Stimulated activated CD8-positive, alpha-beta memory T cell treated with anti-CD3 and anti-CD28 coated beads, Interleukin-12 subunit alpha, Interleukin-12 subunit beta, amount 100 ng/mL, for 4 hours (primary cell): ENCODE measurements around the gene SLC43A3.

Experiments used
- DNase-seq: peaks from one replicate; pipeline ENCODE4 v3.0.0-alpha.2; 2020; ENCODE audit warnings: low read depth

Gene SLC43A3

DNA sequence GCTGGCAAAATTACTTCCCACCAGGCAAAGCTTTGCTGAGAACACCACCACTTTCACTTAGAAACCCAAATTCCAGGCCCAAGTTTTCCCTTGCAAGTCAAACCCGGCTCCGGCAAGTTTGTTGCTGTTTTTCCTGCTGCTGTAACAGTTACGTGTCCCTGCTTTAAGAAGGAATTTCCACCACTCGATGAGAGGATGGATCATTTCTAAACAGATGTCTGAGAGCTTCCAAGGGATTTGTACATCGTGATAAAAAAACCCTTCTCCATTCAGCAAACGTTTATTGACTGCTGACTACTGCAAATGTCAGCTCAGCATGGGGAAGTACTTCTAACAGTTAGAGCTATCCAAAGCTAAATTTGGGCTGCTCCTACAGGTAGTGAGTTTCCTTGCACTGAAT, 69.1 kb downstream of the SLC43A3 start:
- DNase-seq, result no peak

DNA sequence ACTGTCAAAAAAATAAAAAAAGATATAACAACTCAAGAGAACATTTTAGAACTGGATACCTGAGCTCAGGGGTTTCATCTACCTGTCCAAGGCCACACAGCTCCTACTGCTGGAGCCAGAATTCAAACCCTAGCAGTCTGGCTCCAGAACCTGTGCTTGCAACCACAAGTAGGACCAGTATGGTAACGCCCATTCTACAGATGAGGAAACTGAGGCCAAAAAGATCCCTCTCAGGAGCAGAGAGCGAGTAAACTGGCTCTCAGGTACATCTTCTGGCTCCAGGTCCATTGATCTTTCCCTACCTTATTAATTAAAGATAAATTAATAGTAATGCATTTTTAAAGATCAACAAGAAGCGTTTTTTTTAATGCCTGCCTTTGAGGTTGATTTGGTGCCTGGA, 69.6 kb downstream of the SLC43A3 start:
- no peak for DNase-seq
